HFFc6 (cell line): ENCODE results near the gene ATG16L2. TPM values are rescaled to one million over a fixed set of nuclear protein-coding genes. Genes with fewer than 3 reads are reported as not detected.
A peak's percentile ranks its signal among the peaks of the same experiment; 100 is the strongest.

ENCODE experiments used
- DNase-seq: peaks from one replicate; pipeline ENCODE4 v3.0.0-alpha.2; 2018
- H3K27ac Mint-ChIP-seq: 2 replicates; pipeline ENCODE4 v1.8.0; 2020; ENCODE audit warnings: mild to moderate bottlenecking, mixed read lengths
- H3K27me3 Mint-ChIP-seq: 2 replicates; pipeline ENCODE4 v1.8.0; 2021; ENCODE audit warnings: mild to moderate bottlenecking, moderate library complexity, mixed read lengths; ENCODE audit not compliant: insufficient read depth
- H3K36me3 Mint-ChIP-seq: 2 replicates; pipeline ENCODE4 v1.8.0; 2021; ENCODE audit warnings: low read depth, mixed read lengths
- H3K4me1 Mint-ChIP-seq: 2 replicates; pipeline ENCODE4 v1.8.0; 2020; ENCODE audit warnings: low read depth, mixed read lengths
- H3K4me3 Mint-ChIP-seq: 2 replicates; pipeline ENCODE4 v1.8.0; 2020; ENCODE audit warnings: mild to moderate bottlenecking, moderate library complexity, mixed read lengths
- H3K9me3 Mint-ChIP-seq: 2 replicates; pipeline ENCODE4 v1.8.0; 2020; ENCODE audit warnings: mild to moderate bottlenecking, mixed read lengths
- CTCF ChIP-seq: fragments of 200-600 bp; sonication (generic); IDR thresholded peaks from 2 replicates; pipeline ENCODE4 v1.5.0; 2021; ENCODE audit warnings: antibody characterized with exemption, mild to moderate bottlenecking
- total RNA-seq, 6 experiments: library from RNA; stranded (reverse); fragmentation: NEBNext Ultra II Directional; extraction: Animal tissue kit (Norgen Biotek cat#: 25700); gene quantifications; 2 replicates in 1 of 6; 3 replicates in 5 of 6; pipeline ENCODE4 v1.2.3, GENCODE V29; 2021

The ATG16L2 gene
- total RNA-seq, 6 experiments from 2014 or later: 5.4 to 9.5 (median 7.6) TPM

GRCh38 chr11:72817966-72818365 lies 3.8 kb downstream of the ATG16L2 start:
- TF ChIP-seq CTCF: no peak
- DNase-seq: no peak
- Mint-ChIP-seq H3K9me3 (no peaks in the 10 kb centered on the region), H3K27ac (peak overlapping the region; percentile 64), H3K27me3 (peaks cover 16% of the 10 kb centered on the region), H3K4me3 (no peak overlapping the region), H3K4me1 (peaks cover 70% of the 10 kb centered on the region), H3K36me3 (peaks cover 19% of the 10 kb centered on the region)

DNA sequence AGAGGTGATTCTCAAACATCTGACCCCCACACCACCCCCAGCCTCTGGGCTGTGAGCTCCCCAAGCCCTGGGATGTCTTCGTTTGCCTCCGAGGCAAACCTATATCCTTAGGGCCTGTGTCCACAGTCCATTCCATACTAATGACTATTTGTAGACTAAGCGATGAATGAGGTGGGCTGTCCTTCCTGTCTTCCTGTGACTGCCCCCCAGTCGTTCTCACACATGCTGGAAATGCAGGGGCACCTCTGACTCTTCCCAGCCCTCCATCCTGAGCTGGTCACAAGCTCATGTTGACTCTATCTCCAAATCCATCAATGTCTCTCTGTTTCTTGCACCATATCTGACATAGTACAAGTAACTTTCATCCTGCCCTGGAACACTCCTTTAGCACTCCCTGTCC lies 4.8 kb downstream of the ATG16L2 start:
- Mint-ChIP-seq H3K9me3 (no peaks in the 10 kb centered on the region), H3K27ac (peak overlapping the region; percentile 64), H3K36me3 (peaks cover 19% of the 10 kb centered on the region), H3K4me1 (peaks cover 61% of the 10 kb centered on the region), H3K4me3 (no peak overlapping the region; the same call in 1 of the 2 replicates), H3K27me3 (peaks cover 18% of the 10 kb centered on the region)
- DNase-seq: peak; percentile 54
- TF ChIP-seq CTCF: no peak

DNA sequence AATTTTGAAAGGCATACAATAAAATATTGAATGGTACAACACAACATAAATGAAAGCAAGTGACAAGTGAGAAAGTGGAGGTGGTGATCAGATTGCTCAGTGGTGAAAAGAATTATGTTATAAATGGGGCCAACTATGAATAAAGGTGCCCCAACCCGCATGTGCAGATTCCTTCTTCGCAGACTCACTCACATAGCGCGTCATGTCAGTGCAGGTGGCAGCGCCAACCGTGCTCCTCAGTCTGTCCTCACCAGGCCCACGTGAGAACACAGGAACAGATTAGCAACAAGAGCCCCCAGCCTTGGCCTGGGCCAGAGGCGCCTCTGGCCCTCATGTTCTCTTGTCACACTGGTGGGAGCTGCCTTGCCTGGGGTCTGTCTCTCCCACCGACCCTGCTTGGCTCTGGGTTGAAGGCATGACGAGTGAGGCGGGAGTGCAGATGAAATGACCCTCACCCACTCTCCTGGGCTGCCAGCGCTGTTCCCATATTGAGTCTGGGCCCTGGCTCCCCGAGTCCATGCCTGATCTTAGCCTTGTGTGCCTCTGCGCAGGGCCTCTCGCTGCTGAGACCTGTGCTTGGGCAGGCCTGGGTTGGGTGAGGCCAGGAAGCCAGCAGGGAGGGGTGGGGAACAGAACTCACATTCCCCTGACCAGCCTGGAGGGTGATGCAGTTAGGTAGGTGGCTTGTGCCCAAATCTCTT lies 6.4 kb downstream of the ATG16L2 start:
- Mint-ChIP-seq H3K9me3 (no peaks in the 10 kb centered on the region), H3K27ac (no peak overlapping the region), H3K27me3 (peaks cover 22% of the 10 kb centered on the region), H3K36me3 (peaks cover 19% of the 10 kb centered on the region), H3K4me3 (peak overlapping the region; percentile 49; the same call in 1 of the 2 replicates), H3K4me1 (peaks cover 51% of the 10 kb centered on the region)
- DNase-seq: no peak
- no peak for TF ChIP-seq CTCF

GRCh38 chr11:72821221-72821919 lies 7.2 kb downstream of the ATG16L2 start:
- H3K9me3 Mint-ChIP-seq: no peaks in the 10 kb centered on the region
- peak overlapping the region; percentile 49; the same call in 1 of the 2 replicates for H3K4me3 Mint-ChIP-seq

More at GRCh38 chr11:72821221-72821919, 7.2 kb downstream of the ATG16L2 start:
- Mint-ChIP-seq H3K27ac (no peak overlapping the region), H3K36me3 (peaks cover 19% of the 10 kb centered on the region), H3K27me3 (peaks cover 22% of the 10 kb centered on the region), H3K4me1 (peaks cover 43% of the 10 kb centered on the region)
- TF ChIP-seq CTCF: no peak
- DNase-seq: no peak
